H1 (cell line): ENCODE results near the gene MYLK.
"Not testable (repeated sequence)": the region's sequence is repeated elsewhere in the genome, so short reads cannot be mapped to it uniquely, and the experiment has no call there.

Experiments used
- POLR2A ChIP-seq, 2 experiments: IDR thresholded peaks; 1 replicate in 1 of 2; 2 replicates in 1 of 2; pipeline ENCODE4 v1.6.1; 2011; ENCODE audit warnings: low read depth in 2 of 2, low read length in 2 of 2, mild to moderate bottlenecking in 2 of 2; ENCODE audit errors: control extremely low read depth in 1 of 2
- TAF1 ChIP-seq: IDR thresholded peaks from 2 replicates; pipeline ENCODE4 v1.6.1; 2011; ENCODE audit warnings: mild to moderate bottlenecking, low read depth, low read length
- TCF12 ChIP-seq: IDR thresholded peaks from 2 replicates; pipeline ENCODE4 v1.6.1; 2011; ENCODE audit warnings: low read depth, mild to moderate bottlenecking, low read length
- ZNF274 ChIP-seq: IDR thresholded peaks from 2 replicates; pipeline ENCODE4 v1.7.0; 2012; ENCODE audit warnings: low read length, borderline replicate concordance; ENCODE audit errors: extremely low read depth
- TF ChIP-seq, protein P1 (sequence below), 3 experiments: IDR thresholded peaks; 1 replicate in 2 of 3; 2 replicates in 1 of 3; pipeline versions ENCODE4 v1.5.1 to v1.6.1; 2011; ENCODE audit warnings: low read length in 3 of 3, mild to moderate bottlenecking in 3 of 3, inconsistent platforms in 2 of 3, low read depth in 1 of 3, moderate library complexity in 1 of 3; ENCODE audit not compliant: insufficient read depth in 1 of 3; ENCODE audit errors: control extremely low read depth in 1 of 3

DNA sequence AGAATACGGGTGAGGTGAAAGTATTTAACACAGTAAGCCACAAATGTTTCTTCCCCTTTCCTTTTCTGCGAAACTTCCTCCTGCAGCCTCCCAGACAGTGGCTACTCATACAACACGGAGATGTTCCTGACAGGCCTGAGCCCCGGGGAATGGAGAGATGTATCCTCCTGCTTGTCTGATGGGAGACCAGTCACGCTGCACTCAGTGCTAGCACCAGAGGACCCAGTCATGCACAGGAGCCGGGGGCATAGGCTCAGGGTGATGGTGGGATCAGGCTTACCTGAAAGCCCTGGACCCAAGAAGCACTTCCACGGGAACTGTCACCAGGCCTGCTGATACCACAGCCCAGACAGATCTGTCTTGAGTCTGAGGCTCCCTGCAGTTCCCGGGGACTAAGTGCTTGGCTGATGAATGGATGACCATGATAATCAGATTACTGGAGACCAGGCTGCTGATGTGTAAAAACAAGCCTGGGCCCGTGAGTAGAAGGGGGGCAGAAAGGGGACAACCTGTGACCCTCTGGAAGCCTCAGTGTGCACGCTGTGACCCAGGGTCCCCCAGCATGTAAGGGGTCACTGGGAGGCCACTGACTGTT lies 162.9 kb downstream of the MYLK start:
- TF ChIP-seq, protein P1, sequence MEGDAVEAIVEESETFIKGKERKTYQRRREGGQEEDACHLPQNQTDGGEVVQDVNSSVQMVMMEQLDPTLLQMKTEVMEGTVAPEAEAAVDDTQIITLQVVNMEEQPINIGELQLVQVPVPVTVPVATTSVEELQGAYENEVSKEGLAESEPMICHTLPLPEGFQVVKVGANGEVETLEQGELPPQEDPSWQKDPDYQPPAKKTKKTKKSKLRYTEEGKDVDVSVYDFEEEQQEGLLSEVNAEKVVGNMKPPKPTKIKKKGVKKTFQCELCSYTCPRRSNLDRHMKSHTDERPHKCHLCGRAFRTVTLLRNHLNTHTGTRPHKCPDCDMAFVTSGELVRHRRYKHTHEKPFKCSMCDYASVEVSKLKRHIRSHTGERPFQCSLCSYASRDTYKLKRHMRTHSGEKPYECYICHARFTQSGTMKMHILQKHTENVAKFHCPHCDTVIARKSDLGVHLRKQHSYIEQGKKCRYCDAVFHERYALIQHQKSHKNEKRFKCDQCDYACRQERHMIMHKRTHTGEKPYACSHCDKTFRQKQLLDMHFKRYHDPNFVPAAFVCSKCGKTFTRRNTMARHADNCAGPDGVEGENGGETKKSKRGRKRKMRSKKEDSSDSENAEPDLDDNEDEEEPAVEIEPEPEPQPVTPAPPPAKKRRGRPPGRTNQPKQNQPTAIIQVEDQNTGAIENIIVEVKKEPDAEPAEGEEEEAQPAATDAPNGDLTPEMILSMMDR (IDR thresholded peaks at IDR 0.05; ENCODE audit: control extremely low read depth in 1 of 3, insufficient read depth in 1 of 3, low read depth in 1 of 3, low read length in 3 of 3): not testable (repeated sequence)
- not testable (repeated sequence) for TF ChIP-seq POLR2A (IDR thresholded peaks at IDR 0.05; ENCODE audit: control extremely low read depth in 1 of 2, low read depth in 2 of 2, low read length in 2 of 2); ZNF274; TAF1; TCF12
